Lower lobe of right lung (tissue), 2 donors: ENCODE results near the gene FRAT1. TPM values are rescaled to one million over a fixed set of nuclear protein-coding genes. Genes with fewer than 3 reads are reported as not detected.
"Not testable (repeated sequence)": the region's sequence is repeated elsewhere in the genome, so short reads cannot be mapped to it uniquely, and the experiment has no call there.

Experiments
- ATAC-seq, 2 donors: fragments of 200-7000 bp; cut with Tn5 transposase; one replicate each; pipeline ENCODE4 v1.9.1; 2020 to 2022; ENCODE audit warnings: mild to moderate bottlenecking in 2 of 2, moderate library complexity in 2 of 2
- DNase-seq: peaks from one replicate; pipeline ENCODE4 v3.0.0-alpha.2; 2020
- H3K27ac ChIP-seq: fragments of 200-600 bp; one replicate; pipeline ENCODE4 v1.8.0; 2022
- H3K27me3 ChIP-seq: fragments of 200-600 bp; one replicate; pipeline ENCODE4 v1.8.0; 2022; ENCODE audit warnings: low read depth
- H3K36me3 ChIP-seq: fragments of 200-600 bp; one replicate; pipeline ENCODE4 v1.8.0; 2022; ENCODE audit warnings: mild to moderate bottlenecking
- H3K4me1 ChIP-seq: fragments of 200-600 bp; one replicate; pipeline ENCODE4 v1.8.0; 2022
- H3K4me3 ChIP-seq: fragments of 200-600 bp; one replicate; pipeline ENCODE4 v1.8.0; 2022; ENCODE audit warnings: mild to moderate bottlenecking
- H3K9me3 ChIP-seq: fragments of 200-600 bp; one replicate; pipeline ENCODE4 v1.8.0; 2022
- CTCF ChIP-seq: fragments of 200-600 bp; IDR thresholded peaks from one replicate; pipeline ENCODE4 v1.8.0; 2022; ENCODE audit warnings: antibody characterized with exemption, mild to moderate bottlenecking
- intact Hi-C: fragments of 100-400 bp; cut with DNase I; formaldehyde crosslinking; loops from one replicate; pipeline ENCODE4 v1.11.0; 2022
- total RNA-seq: library from RNA; stranded (reverse); fragmentation: NEBNext Ultra II Directional; extraction: Animal tissue kit (Norgen Biotek cat#: 25700); gene quantifications from one replicate; pipeline ENCODE4 v1.2.1, GENCODE V29; 2021
- donor health status: DM: no; HTN: yes; CAD: no; lungs with severe emphysema.

FRAT1 gene
- total RNA-seq, 1 donor from 2014 or later: 15.1 TPM

GRCh38 chr10:97278491-97278989 is 40.5 kb upstream of the FRAT1 start:
- intact Hi-C loops: no loop called here
- peak; percentile 85 to 86 for ATAC-seq
- no peak for DNase-seq
- Histone ChIP-seq H3K9me3 (no peaks in the 10 kb centered on the region), H3K27me3 (no peaks in the 10 kb centered on the region), H3K4me3 (no peak overlapping the region), H3K36me3 (no peaks in the 10 kb centered on the region), H3K4me1 (peaks cover 18% of the 10 kb centered on the region), H3K27ac (peak overlapping the region; percentile 20)
- peak; percentile 70 for TF ChIP-seq CTCF

- Histone ChIP-seq H3K4me3 (no peak overlapping the region), H3K27ac (peak overlapping the region; percentile 20), H3K36me3 (no peaks in the 10 kb centered on the region), H3K27me3 (no peaks in the 10 kb centered on the region), H3K4me1 (peaks cover 18% of the 10 kb centered on the region), H3K9me3 (no peaks in the 10 kb centered on the region)
- TF ChIP-seq CTCF: no peak
- ATAC-seq (no peak), DNase-seq (no peak)
- intact Hi-C loops: no loop called here
Observed at GRCh38 chr10:97279121-97279815, 39.8 kb upstream of the FRAT1 start.

- intact Hi-C loops: no loop called here
- no peak for ATAC-seq
Observed at GRCh38 chr10:97280783-97281182, 38.3 kb upstream of the FRAT1 start.

GRCh38 chr10:97290076-97290475 is 29.0 kb upstream of the FRAT1 start:
- ATAC-seq, H3K27ac ChIP-seq, H3K9me3 ChIP-seq, DNase-seq, intact Hi-C loops, H3K27me3 ChIP-seq, H3K4me3 ChIP-seq, H3K4me1 ChIP-seq: not testable (repeated sequence)
- H3K36me3 ChIP-seq: peaks cover 11% of the 10 kb centered on the region

More at GRCh38 chr10:97280783-97281182, 38.3 kb upstream of the FRAT1 start:
- peaks cover 18% of the 10 kb centered on the region for H3K4me1 ChIP-seq
- no peaks in the 10 kb centered on the region for H3K36me3 ChIP-seq
- TF ChIP-seq CTCF: no peak
- no peaks in the 10 kb centered on the region for H3K27me3 ChIP-seq
- DNase-seq: no peak
- H3K9me3 ChIP-seq: no peaks in the 10 kb centered on the region
- no peak overlapping the region for H3K4me3 ChIP-seq
- H3K27ac ChIP-seq: no peak overlapping the region

GRCh38 chr10:97290576-97291356 is 28.3 kb upstream of the FRAT1 start:
- peaks cover 11% of the 10 kb centered on the region for H3K36me3 ChIP-seq
- H3K27ac ChIP-seq, ATAC-seq, H3K4me3 ChIP-seq, intact Hi-C loops, DNase-seq, H3K4me1 ChIP-seq, H3K9me3 ChIP-seq, H3K27me3 ChIP-seq: not testable (repeated sequence)

GRCh38 chr10:97291357-97292096 is 27.5 kb upstream of the FRAT1 start:
- peak overlapping the region; percentile 90 for H3K4me3 ChIP-seq
- ATAC-seq: peak; percentile 4 to 6
- no peak for DNase-seq

More at GRCh38 chr10:97291357-97292096, 27.5 kb upstream of the FRAT1 start:
- intact Hi-C loops: no loop called here
- H3K36me3 ChIP-seq: peaks cover 11% of the 10 kb centered on the region
- no peaks in the 10 kb centered on the region for H3K27me3 ChIP-seq
- TF ChIP-seq CTCF: no peak
- H3K9me3 ChIP-seq: no peaks in the 10 kb centered on the region
- H3K4me1 ChIP-seq: peaks cover 10% of the 10 kb centered on the region
- peak overlapping the region; percentile 94 for H3K27ac ChIP-seq
